ENCODE data around the gene PAXX.

Gene PAXX

GRCh38 chr9:137020771-137021567 is 28.7 kb downstream of the PAXX start:
- Mint-ChIP-seq H3K9me3 (no peaks in the 10 kb centered on the region), H3K4me1 (peaks cover 35% of the 10 kb centered on the region), H3K4me3 (no peak overlapping the region), H3K27ac (no peak overlapping the region), H3K27me3 (no peaks in the 10 kb centered on the region)
- ATAC-seq (no peak), DNase-seq (no peak)

- peaks cover 41% of the 10 kb centered on the region for H3K4me1 Mint-ChIP-seq
- no peak for ATAC-seq
Measured at GRCh38 chr9:137021568-137021978, 29.4 kb downstream of the PAXX start.

GRCh38 chr9:137021979-137022661 is 29.9 kb downstream of the PAXX start:
- Mint-ChIP-seq H3K27me3 (no peaks in the 10 kb centered on the region), H3K4me1 (peaks cover 46% of the 10 kb centered on the region), H3K27ac (no peak overlapping the region), H3K4me3 (no peak overlapping the region), H3K9me3 (no peaks in the 10 kb centered on the region)
- ATAC-seq (peak; percentile 68), DNase-seq (peak; percentile 67 to 75)

More at GRCh38 chr9:137021568-137021978, 29.4 kb downstream of the PAXX start:
- no peaks in the 10 kb centered on the region for H3K27me3 Mint-ChIP-seq
- H3K9me3 Mint-ChIP-seq, result no peaks in the 10 kb centered on the region
- no peak overlapping the region for H3K4me3 Mint-ChIP-seq
- DNase-seq, result no peak
- no peak overlapping the region for H3K27ac Mint-ChIP-seq

DNA sequence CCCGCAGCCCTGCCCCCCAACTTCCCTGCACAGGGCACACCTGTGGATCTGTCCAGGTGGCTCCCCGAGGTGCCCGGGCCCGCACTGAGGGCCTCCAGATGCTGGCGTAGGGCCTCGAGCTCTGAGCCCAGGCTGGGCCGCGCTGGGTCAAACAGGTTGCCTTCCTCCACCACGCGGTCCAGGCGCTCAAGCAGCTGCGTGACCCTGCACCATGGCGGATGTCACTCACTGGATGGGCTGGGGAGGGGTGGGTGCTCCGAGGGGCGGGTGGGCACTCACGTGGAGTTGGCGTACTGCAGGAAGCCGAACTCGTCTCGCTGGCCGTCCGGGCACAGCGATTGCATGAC is 30.4 kb downstream of the PAXX start:
- Mint-ChIP-seq H3K27ac (no peak overlapping the region), H3K4me3 (no peak overlapping the region), H3K27me3 (no peaks in the 10 kb centered on the region), H3K4me1 (peaks cover 51% of the 10 kb centered on the region), H3K9me3 (no peaks in the 10 kb centered on the region)
- DNase-seq (no peak), ATAC-seq (no peak)

GRCh38 chr9:137023157-137023556 is 30.9 kb downstream of the PAXX start:
- ATAC-seq (no peak), DNase-seq (no peak)
- Mint-ChIP-seq H3K4me3 (no peak overlapping the region), H3K27ac (no peak overlapping the region), H3K9me3 (no peaks in the 10 kb centered on the region), H3K4me1 (peaks cover 51% of the 10 kb centered on the region), H3K27me3 (no peaks in the 10 kb centered on the region)

DNA sequence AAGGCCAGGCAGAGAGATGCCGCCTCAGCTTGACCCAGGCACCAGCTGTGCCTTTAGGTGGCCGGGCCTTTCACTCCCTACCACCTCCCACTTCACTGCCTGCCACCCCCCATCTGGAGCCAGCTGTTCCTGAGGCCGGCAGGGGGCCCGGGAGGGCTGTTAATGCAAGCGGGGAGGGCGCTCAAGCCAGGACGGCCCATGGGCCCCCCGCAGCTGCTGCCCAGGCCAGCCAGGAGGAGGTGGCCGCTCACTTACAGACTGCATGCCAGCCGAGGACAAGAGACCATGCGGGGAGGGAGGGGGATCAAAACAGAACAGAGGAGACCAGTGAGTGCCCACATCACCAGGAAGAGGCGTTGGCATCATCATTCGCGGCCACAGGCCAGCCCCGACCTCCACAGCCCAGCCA is 31.4 kb downstream of the PAXX start:
- Mint-ChIP-seq H3K27me3 (no peaks in the 10 kb centered on the region), H3K9me3 (no peaks in the 10 kb centered on the region), H3K4me1 (peaks cover 50% of the 10 kb centered on the region), H3K4me3 (no peak overlapping the region), H3K27ac (no peak overlapping the region)
- ATAC-seq (no peak), DNase-seq (no peak)

- DNase-seq (no peak), ATAC-seq (no peak)
Measured at GRCh38 chr9:137025517-137025966, 33.3 kb downstream of the PAXX start.

DNA sequence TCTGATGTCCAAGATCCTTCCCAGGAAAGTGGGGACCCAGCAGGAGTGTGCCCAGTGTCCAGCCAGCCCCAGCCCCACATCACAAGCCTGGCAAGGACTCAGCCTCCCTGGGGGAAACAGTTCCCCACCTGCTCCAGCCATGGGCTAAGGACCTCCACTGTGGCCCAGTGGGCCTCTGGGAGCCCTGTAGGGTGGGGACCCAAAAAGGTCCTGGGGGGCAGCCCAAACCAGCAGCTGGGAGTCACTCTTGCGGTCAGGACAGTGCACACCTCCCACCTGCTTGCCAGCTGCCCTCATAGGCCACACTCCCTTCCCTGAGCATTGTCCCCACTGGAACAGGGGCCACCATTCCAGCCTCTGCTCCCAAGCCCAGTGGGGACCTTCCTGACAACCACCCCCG is 34.2 kb downstream of the PAXX start:
- Mint-ChIP-seq H3K27me3 (no peaks in the 10 kb centered on the region), H3K4me3 (no peak overlapping the region), H3K9me3 (no peaks in the 10 kb centered on the region), H3K27ac (no peak overlapping the region), H3K4me1 (peaks cover 70% of the 10 kb centered on the region)
- DNase-seq (no peak), ATAC-seq (no peak)

More at GRCh38 chr9:137025517-137025966, 33.3 kb downstream of the PAXX start:
- Mint-ChIP-seq H3K4me3 (no peak overlapping the region), H3K4me1 (peaks cover 64% of the 10 kb centered on the region), H3K27me3 (no peaks in the 10 kb centered on the region), H3K9me3 (no peaks in the 10 kb centered on the region), H3K27ac (no peak overlapping the region)

- no peaks in the 10 kb centered on the region for H3K27me3 Mint-ChIP-seq
- peaks cover 71% of the 10 kb centered on the region for H3K4me1 Mint-ChIP-seq
- no peak overlapping the region for H3K27ac Mint-ChIP-seq
- DNase-seq, result no peak
- H3K9me3 Mint-ChIP-seq, result no peaks in the 10 kb centered on the region
- H3K4me3 Mint-ChIP-seq, result peak overlapping the region; percentile 81 to 86
- no peak for ATAC-seq
Measured at GRCh38 chr9:137026828-137027227, 34.6 kb downstream of the PAXX start.

DNA sequence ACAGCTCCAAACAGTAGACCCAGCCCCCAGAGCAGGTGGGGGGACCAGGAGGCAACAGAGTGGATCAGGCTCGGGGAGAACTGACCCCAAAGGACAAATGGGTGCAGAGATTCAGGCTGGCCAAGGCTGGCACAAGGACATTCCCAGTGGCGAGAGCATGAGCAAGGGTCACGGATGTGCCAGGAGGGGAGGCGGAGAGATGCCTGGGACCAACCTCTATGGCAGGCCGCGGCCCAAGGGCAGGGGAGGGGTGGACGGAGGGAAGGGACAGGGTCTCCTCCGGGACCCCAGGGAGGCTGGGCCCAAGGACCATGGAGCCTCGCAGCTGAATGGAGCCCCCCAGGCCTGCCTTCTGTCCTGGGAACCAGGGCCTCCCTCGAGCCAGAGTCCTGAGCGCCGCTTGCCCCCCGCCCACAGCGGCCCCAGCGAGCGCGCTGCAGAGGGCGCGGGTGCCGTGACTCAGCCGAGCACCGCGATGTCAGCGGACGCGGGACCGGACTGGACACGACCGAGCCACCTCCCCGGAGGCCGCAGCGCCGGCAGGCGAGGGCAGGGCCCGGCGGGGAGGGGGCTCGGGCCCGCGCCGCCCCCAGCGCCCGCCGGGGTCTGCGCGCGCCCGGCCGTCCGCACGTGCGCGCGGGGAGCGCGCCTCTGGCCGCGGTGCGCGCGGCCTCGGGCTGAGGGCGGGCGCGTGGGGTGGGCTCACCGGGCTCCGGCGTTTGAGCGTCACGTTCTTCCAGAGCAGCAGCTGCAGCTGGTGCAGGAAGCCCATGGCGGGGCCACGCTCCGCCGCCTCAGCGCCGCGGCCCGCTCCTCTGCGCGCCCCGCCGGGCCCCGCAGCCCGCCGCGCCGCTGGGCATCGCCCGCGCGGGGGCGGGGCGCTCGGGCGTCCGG is 35.4 kb downstream of the PAXX start, which contains the start of gene ABCA2:
Gene ABCA2, minus strand, starts transcription at position 869 of the 894 bp plus-strand sequence. Its CDS starts 97 bp downstream, at position 772.
- H3K9me3 Mint-ChIP-seq, result no peaks in the 10 kb centered on the region
- no peak within 1 kb of the TSS for H3K27ac Mint-ChIP-seq
- no peaks in the 10 kb centered on the region for H3K27me3 Mint-ChIP-seq
- peak within 1 kb of the TSS; percentile 81 to 86 for H3K4me3 Mint-ChIP-seq
- H3K4me1 Mint-ChIP-seq, result peaks cover 73% of the 10 kb centered on the region
- DNase-seq (no peak), ATAC-seq (no peak)

DNA sequence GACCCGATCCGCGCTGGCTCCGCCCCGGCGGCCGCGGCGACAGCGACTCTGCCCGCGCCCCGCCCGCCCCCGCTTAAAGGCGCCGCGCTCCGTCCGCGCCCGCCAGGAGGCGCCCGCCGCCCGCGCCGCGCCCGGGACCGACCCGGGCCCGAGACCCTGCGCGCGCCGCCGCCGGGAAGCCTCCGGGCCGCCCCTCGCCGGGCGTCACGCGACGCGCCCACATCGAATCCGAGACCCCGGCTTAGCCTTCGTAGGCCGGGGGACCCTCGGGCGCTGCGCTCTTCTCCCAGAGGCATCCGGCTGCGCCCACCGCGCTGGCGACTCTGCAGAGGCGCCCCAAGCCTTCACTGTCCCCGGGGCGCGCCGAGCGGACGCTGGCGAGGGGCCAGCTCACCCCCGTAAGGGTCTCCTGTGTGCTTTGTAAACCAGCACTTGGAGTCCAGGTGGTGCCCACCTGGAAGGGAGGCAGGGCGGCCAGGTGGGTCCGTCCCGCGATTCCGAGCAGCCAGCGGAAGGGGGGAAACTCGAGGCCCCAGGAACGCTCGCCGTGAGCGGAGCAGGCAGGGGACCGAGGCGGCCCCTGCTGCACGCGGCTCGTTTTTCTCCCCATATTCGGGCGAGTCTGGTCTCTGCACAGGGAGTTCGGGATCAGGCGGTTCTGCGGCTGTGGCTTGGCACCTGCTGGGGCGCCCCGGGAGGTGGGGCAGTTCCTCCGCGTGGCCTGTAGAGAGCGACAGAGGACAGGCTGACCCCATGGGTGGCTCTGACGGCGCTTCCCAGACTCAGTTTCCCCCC is 36.2 kb downstream of the PAXX start:
- H3K27me3 Mint-ChIP-seq, result no peaks in the 10 kb centered on the region
- no peaks in the 10 kb centered on the region for H3K9me3 Mint-ChIP-seq
- H3K4me1 Mint-ChIP-seq, result peaks cover 81% of the 10 kb centered on the region
- DNase-seq (peak; percentile 74 to 75), ATAC-seq (peak; percentile 41)
- H3K27ac Mint-ChIP-seq, result no peak overlapping the region
- H3K4me3 Mint-ChIP-seq, result peak overlapping the region; percentile 78 to 84

- H3K27ac Mint-ChIP-seq, result no peak overlapping the region
- peaks cover 83% of the 10 kb centered on the region for H3K4me1 Mint-ChIP-seq
- no peaks in the 10 kb centered on the region for H3K27me3 Mint-ChIP-seq
- ATAC-seq, result peak; percentile 47
- no peaks in the 10 kb centered on the region for H3K9me3 Mint-ChIP-seq
- peak overlapping the region; percentile 78 to 84 for H3K4me3 Mint-ChIP-seq
- DNase-seq, result peak; percentile 76 to 79
Measured at GRCh38 chr9:137029058-137029936, 37.1 kb downstream of the PAXX start.

DNA sequence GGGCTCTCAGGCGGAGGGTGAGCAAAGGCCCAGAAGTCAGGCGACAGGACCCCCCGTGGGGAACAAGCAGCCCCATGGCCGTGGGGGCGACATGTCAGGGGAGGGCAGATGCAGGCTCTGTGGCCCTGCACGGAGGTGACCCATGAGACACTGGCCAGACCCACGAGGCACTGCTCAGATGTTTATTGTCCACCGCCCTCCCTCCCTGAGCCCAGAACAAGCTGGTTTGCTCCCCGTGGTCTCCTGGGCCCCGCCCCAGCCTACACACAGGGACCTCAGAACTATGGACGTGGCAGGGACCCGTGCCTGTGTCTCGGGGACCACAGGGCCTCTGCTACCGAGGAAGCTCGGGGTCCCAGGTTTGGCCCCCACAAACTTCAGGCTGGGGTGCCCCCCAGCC is 37.8 kb downstream of the PAXX start:
- Mint-ChIP-seq H3K4me3 (peak overlapping the region; percentile 78 to 84), H3K27ac (no peak overlapping the region), H3K9me3 (no peaks in the 10 kb centered on the region), H3K4me1 (peaks cover 83% of the 10 kb centered on the region), H3K27me3 (no peaks in the 10 kb centered on the region)
- peak in 1 of 2 donors; percentile 43 for DNase-seq
- no peak for ATAC-seq

Measured in stimulated activated naive CD8-positive, alpha-beta T cell treated with anti-CD3 and anti-CD28 coated beads, Interleukin-15, amount 100 ng/mL, for 72 hours (primary cell).